Ramos (cell line): Measurements from ENCODE around the gene MARCKSL1.
"Not testable (repeated sequence)": the region's sequence is repeated elsewhere in the genome, so short reads cannot be mapped to it uniquely, and the experiment has no call there.

Experiments used
- in situ Hi-C: fragments of 300-500 bp; cut with MboI; formaldehyde crosslinking; loops from one replicate; pipeline ENCODE4 v1.14.3; 2022; ENCODE audit warnings: low sequenced_read_pairs; ENCODE audit not compliant: unreplicated experiment

MARCKSL1 gene

GRCh38 chr1:32335790-32336590 is at the start of gene MARCKSL1:
Gene MARCKSL1 (minus strand): TSS chr1:32336233. CDS start chr1:32336033, 200 bp downstream.
- in situ Hi-C loops, result no loop called here

- in situ Hi-C loops, result no loop called here
Measured at GRCh38 chr1:32380057-32380456, 44.0 kb upstream of the MARCKSL1 start.

- in situ Hi-C loops, result no loop called here
Measured at GRCh38 chr1:32377541-32378220, 41.6 kb upstream of the MARCKSL1 start.

GRCh38 chr1:32376199-32376598 is 40.2 kb upstream of the MARCKSL1 start:
- in situ Hi-C loops, result no loop called here

GRCh38 chr1:32373996-32374592 is 38.1 kb upstream of the MARCKSL1 start:
- in situ Hi-C loops, result no loop called here

GRCh38 chr1:32372149-32372756 is 36.2 kb upstream of the MARCKSL1 start:
- in situ Hi-C loops, result no loop called here

GRCh38 chr1:32367912-32368635 is 32.0 kb upstream of the MARCKSL1 start:
- in situ Hi-C loops, result no loop called here

GRCh38 chr1:32365445-32365844 is 29.4 kb upstream of the MARCKSL1 start:
- in situ Hi-C loops, result no loop called here

GRCh38 chr1:32364836-32365235 is 28.8 kb upstream of the MARCKSL1 start:
- in situ Hi-C loops, result no loop called here

- in situ Hi-C loops, result no loop called here
Measured at GRCh38 chr1:32363713-32364112, 27.7 kb upstream of the MARCKSL1 start.

- in situ Hi-C loops, result no loop called here
Measured at GRCh38 chr1:32362474-32363313, 26.7 kb upstream of the MARCKSL1 start, which contains the start of the genes FAM229A and TSSK3. Gene FAM229A (minus strand): TSS chr1:32362485. CDS start chr1:32362091, 394 bp downstream. Gene TSSK3 (plus strand): TSS chr1:32362539. CDS start chr1:32362702, 163 bp downstream.

GRCh38 chr1:32361674-32362473 is 25.8 kb upstream of the MARCKSL1 start:
- in situ Hi-C loops, result no loop called here

- in situ Hi-C loops, result no loop called here
Measured at GRCh38 chr1:32361308-32361673, 25.3 kb upstream of the MARCKSL1 start.

- in situ Hi-C loops, result no loop called here
Measured at GRCh38 chr1:32358435-32358834, 22.4 kb upstream of the MARCKSL1 start.

GRCh38 chr1:32357614-32358013 is 21.6 kb upstream of the MARCKSL1 start:
- in situ Hi-C loops, result no loop called here

GRCh38 chr1:32356478-32356877 is 20.4 kb upstream of the MARCKSL1 start:
- in situ Hi-C loops, result no loop called here

- in situ Hi-C loops, result not testable (repeated sequence)
Measured at GRCh38 chr1:32355778-32356177, 19.7 kb upstream of the MARCKSL1 start.

- in situ Hi-C loops, result no loop called here
Measured at GRCh38 chr1:32353886-32354570, 18.0 kb upstream of the MARCKSL1 start.
